ENCODE data around the gene HECTD4. TPM values are rescaled to one million over a fixed set of nuclear protein-coding genes. Genes with fewer than 3 reads are reported as not detected.

The HECTD4 gene
- total RNA-seq, 1 donor from 2014 or later = 35.1 TPM

GRCh38 chr12:112322882-112323547 is 59.2 kb downstream of the HECTD4 start:
- DNase-seq (ENCODE audit: extremely low read depth, low read depth, low spot score) = no peak

- no peak for DNase-seq (ENCODE audit: extremely low read depth, low read depth, low spot score)
These were observed 59.8 kb downstream of the HECTD4 start for GRCh38 chr12:112322441-112322840.

GRCh38 chr12:112321245-112321644 is 61.0 kb downstream of the HECTD4 start:
- no peak for DNase-seq (ENCODE audit: extremely low read depth, low read depth, low spot score)

GRCh38 chr12:112319395-112319794 is 62.8 kb downstream of the HECTD4 start:
- no peak for DNase-seq (ENCODE audit: extremely low read depth, low read depth, low spot score)

GRCh38 chr12:112317481-112317880 is 64.8 kb downstream of the HECTD4 start:
- DNase-seq (ENCODE audit: extremely low read depth, low read depth, low spot score) = no peak

GRCh38 chr12:112314981-112315380 is 67.2 kb downstream of the HECTD4 start:
- DNase-seq (ENCODE audit: extremely low read depth, low read depth, low spot score) = no peak

- DNase-seq (ENCODE audit: extremely low read depth, low read depth, low spot score) = no peak
These were observed 72.4 kb downstream of the HECTD4 start for GRCh38 chr12:112309797-112310196.

GRCh38 chr12:112308652-112309051 is 73.6 kb downstream of the HECTD4 start:
- no peak for DNase-seq (ENCODE audit: extremely low read depth, low read depth, low spot score)

- DNase-seq (ENCODE audit: extremely low read depth, low read depth, low spot score) = no peak
These were observed 74.1 kb downstream of the HECTD4 start for GRCh38 chr12:112308161-112308560.

GRCh38 chr12:112307317-112308011 is 74.8 kb downstream of the HECTD4 start:
- DNase-seq (ENCODE audit: extremely low read depth, low read depth, low spot score) = no peak

GRCh38 chr12:112305951-112306350 is 76.3 kb downstream of the HECTD4 start:
- DNase-seq (ENCODE audit: extremely low read depth, low read depth, low spot score) = no peak

GRCh38 chr12:112304436-112304835 is 77.8 kb downstream of the HECTD4 start:
- DNase-seq (ENCODE audit: extremely low read depth, low read depth, low spot score) = no peak

- DNase-seq (ENCODE audit: extremely low read depth, low read depth, low spot score) = no peak
These were observed 78.4 kb downstream of the HECTD4 start for GRCh38 chr12:112303799-112304198.

- peak; percentile 77 for DNase-seq (ENCODE audit: extremely low read depth, low read depth, low spot score)
These were observed 79.2 kb downstream of the HECTD4 start for GRCh38 chr12:112303004-112303403.

- no peak for DNase-seq (ENCODE audit: extremely low read depth, low read depth, low spot score)
These were observed 82.5 kb downstream of the HECTD4 start for GRCh38 chr12:112299704-112300103.

GRCh38 chr12:112297188-112297587 is 85.0 kb downstream of the HECTD4 start:
- DNase-seq (ENCODE audit: extremely low read depth, low read depth, low spot score) = no peak

GRCh38 chr12:112296183-112296582 is 86.0 kb downstream of the HECTD4 start:
- no peak for DNase-seq (ENCODE audit: extremely low read depth, low read depth, low spot score)

- DNase-seq (ENCODE audit: extremely low read depth, low read depth, low spot score) = no peak
These were observed 87.4 kb downstream of the HECTD4 start for GRCh38 chr12:112294793-112295192.

- no peak for DNase-seq (ENCODE audit: extremely low read depth, low read depth, low spot score)
These were observed 93.6 kb downstream of the HECTD4 start for GRCh38 chr12:112288638-112289037.

- no peak for DNase-seq (ENCODE audit: extremely low read depth, low read depth, low spot score)
These were observed 96.4 kb downstream of the HECTD4 start for GRCh38 chr12:112285600-112286401.

- DNase-seq (ENCODE audit: extremely low read depth, low read depth, low spot score) = no peak
These were observed 98.7 kb downstream of the HECTD4 start for GRCh38 chr12:112283546-112283945.

- DNase-seq (ENCODE audit: extremely low read depth, low read depth, low spot score) = no peak
These were observed 99.3 kb downstream of the HECTD4 start for GRCh38 chr12:112282920-112283319.
